Parathyroid adenoma (tissue), 2 donors: ENCODE measurements around the gene PRKG1.
"Not testable (repeated sequence)": the region's sequence is repeated elsewhere in the genome, so short reads cannot be mapped to it uniquely, and the experiment has no call there.

Source experiments
- H2AFZ ChIP-seq: fragments of 300-600 bp; sonication (generic); one replicate; pipeline ENCODE4 v1.7.0; 2017; ENCODE audit warnings: antibody characterized with exemption, mild to moderate bottlenecking
- H3K27ac ChIP-seq: fragments of 300-600 bp; sonication (generic); one replicate; pipeline ENCODE4 v1.7.0; 2017
- H3K27me3 ChIP-seq: fragments of 300-600 bp; sonication (generic); one replicate; pipeline ENCODE4 v1.7.0; 2017; ENCODE audit warnings: low read length; ENCODE audit not compliant: control insufficient read depth, insufficient read depth
- H3K36me3 ChIP-seq: fragments of 300-600 bp; sonication (generic); one replicate; pipeline ENCODE4 v1.7.0; 2017; ENCODE audit warnings: low read length; ENCODE audit not compliant: control insufficient read depth, insufficient read depth
- H3K4me1 ChIP-seq: fragments of 300-600 bp; sonication (generic); one replicate; pipeline ENCODE4 v1.7.0; 2017; ENCODE audit warnings: control low read depth
- H3K4me2 ChIP-seq: fragments of 300-600 bp; sonication (generic); one replicate; pipeline ENCODE4 v1.7.0; 2017; ENCODE audit warnings: low read length
- H3K4me3 ChIP-seq: fragments of 300-600 bp; sonication (generic); one replicate; pipeline ENCODE4 v1.7.0; 2017; ENCODE audit warnings: low read depth, low read length
- H3K79me2 ChIP-seq: fragments of 300-600 bp; sonication (generic); one replicate; pipeline ENCODE4 v1.7.0; 2017; ENCODE audit warnings: control low read depth
- H3K9ac ChIP-seq: fragments of 300-600 bp; sonication (generic); one replicate; pipeline ENCODE4 v1.7.0; 2017; ENCODE audit warnings: mild to moderate bottlenecking
- H3K9me3 ChIP-seq: fragments of 300-600 bp; sonication (generic); one replicate; pipeline ENCODE4 v1.7.0; 2017; ENCODE audit warnings: low read length; ENCODE audit not compliant: control insufficient read depth
- CTCF ChIP-seq: fragments of 300-600 bp; sonication (generic); IDR thresholded peaks from one replicate; pipeline ENCODE4 v1.7.0; 2017; ENCODE audit warnings: antibody characterized with exemption, mild to moderate bottlenecking
- donor health status: primary hyperparathyroidism.

Gene PRKG1

DNA sequence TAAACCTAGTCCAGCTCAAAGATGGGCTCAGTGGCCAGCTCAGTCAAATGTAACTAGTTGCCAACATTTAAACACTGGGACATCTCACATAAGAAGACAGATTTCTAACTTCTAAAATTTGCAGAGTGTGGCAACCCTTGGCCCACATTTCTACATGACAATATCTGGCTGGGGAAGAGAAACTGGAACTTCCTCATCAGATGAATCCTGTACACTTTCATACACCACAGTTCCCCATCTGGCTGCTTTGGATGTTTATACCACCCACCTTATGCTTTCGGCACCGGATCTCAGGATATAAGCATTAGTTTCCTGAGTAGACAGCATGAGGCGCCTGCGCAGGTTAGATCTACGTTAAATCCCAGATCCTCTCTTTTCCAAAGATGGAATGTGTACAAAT, 199.3 kb downstream of the PRKG1 start:
- Histone ChIP-seq H3K4me1 (peaks cover 7% of the 10 kb centered on the region), H3K79me2 (no peaks in the 10 kb centered on the region), H3K4me3 (no peak overlapping the region), H2AFZ (no peak overlapping the region), H3K4me2 (no peak overlapping the region), H3K36me3 (no peaks in the 10 kb centered on the region), H3K9me3 (no peaks in the 10 kb centered on the region), H3K9ac (no peak overlapping the region), H3K27ac (no peak overlapping the region), H3K27me3 (no peaks in the 10 kb centered on the region)
- no peak for TF ChIP-seq CTCF

GRCh38 chr10:51276097-51276496, 201.8 kb downstream of the PRKG1 start:
- H3K27ac ChIP-seq, H3K4me2 ChIP-seq, H3K27me3 ChIP-seq, H3K4me3 ChIP-seq, H3K36me3 ChIP-seq, H3K9ac ChIP-seq, H2AFZ ChIP-seq, H3K4me1 ChIP-seq, H3K79me2 ChIP-seq, H3K9me3 ChIP-seq: not testable (repeated sequence)

DNA sequence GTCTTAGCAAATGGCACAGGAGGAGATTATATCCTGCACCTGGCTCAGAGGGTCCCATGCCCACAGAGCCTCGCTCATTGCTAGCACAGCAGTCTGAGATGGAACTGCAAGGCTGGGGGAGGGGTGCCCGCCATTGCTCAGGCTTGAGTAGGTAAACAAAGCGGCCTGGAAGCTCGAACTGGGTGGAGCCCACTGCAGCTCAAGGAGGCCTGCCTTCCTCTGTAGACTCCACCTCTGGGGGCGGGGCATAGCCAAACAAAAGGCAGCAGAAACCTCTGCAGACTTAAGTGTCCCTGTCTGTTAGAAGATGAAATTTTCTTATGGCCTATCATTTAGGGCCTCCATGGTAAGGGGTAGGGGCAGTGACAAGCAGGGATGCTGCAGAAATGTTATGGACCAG, 207.1 kb downstream of the PRKG1 start:
- not testable (repeated sequence) for H3K4me1 ChIP-seq, H3K27me3 ChIP-seq, H3K4me2 ChIP-seq, H2AFZ ChIP-seq, H3K79me2 ChIP-seq, H3K36me3 ChIP-seq, H3K9ac ChIP-seq, H3K9me3 ChIP-seq, H3K4me3 ChIP-seq, H3K27ac ChIP-seq

DNA sequence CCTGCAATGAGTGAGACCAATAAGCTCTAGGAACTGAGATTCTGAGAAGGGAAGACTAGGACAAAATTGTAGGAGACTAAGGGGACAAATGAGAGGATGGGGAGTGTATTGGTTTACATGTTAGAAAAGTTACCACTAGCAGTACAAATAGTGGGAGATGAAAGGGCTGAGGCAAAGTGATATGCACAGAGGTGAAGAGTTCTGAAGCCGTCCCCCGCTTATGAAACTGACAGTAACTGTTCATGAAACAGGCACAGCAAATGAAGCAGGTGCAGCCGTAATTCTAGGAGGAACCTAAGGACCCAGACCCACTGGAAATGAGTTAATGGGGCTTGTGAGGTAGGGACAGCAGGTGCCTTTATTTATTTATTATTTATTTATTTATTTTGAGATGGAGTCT, 211.3 kb downstream of the PRKG1 start:
- H3K27me3 ChIP-seq, result no peaks in the 10 kb centered on the region
- no peak overlapping the region for H2AFZ ChIP-seq
- H3K9me3 ChIP-seq, result no peaks in the 10 kb centered on the region
- H3K4me1 ChIP-seq, result no peaks in the 10 kb centered on the region
- no peak overlapping the region for H3K27ac ChIP-seq
- H3K4me2 ChIP-seq, result no peak overlapping the region
- peaks cover 4% of the 10 kb centered on the region for H3K79me2 ChIP-seq
- no peak overlapping the region for H3K9ac ChIP-seq
- no peak overlapping the region for H3K4me3 ChIP-seq
- no peaks in the 10 kb centered on the region for H3K36me3 ChIP-seq
- no peak for TF ChIP-seq CTCF

GRCh38 chr10:51288511-51288910, 214.2 kb downstream of the PRKG1 start:
- Histone ChIP-seq H3K4me1 (no peaks in the 10 kb centered on the region), H3K36me3 (no peaks in the 10 kb centered on the region), H3K9me3 (no peaks in the 10 kb centered on the region), H3K27ac (no peak overlapping the region), H3K9ac (no peak overlapping the region), H3K27me3 (no peaks in the 10 kb centered on the region), H3K4me3 (no peak overlapping the region), H2AFZ (no peak overlapping the region), H3K79me2 (peaks cover 4% of the 10 kb centered on the region), H3K4me2 (no peak overlapping the region)
- TF ChIP-seq CTCF, result no peak

DNA sequence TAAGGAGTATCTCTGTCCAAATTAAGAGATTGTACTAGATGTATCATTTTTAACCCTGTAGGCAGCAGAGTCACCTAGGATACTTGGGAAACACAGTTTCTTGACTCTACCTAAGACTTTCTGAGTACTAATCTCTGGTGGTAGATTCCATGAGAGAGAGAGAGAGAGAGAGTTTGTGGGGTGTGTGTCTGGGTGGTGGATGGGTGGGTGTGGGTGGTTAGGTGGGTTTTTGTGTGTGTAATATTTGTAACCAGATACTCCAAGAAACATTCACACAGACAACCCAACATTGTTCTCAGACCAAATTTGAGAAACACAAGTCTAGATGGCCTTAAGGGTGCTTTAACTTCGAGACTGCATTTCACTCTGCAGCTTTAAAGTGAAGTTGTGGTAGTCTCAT, 215.2 kb downstream of the PRKG1 start:
- no peak overlapping the region for H3K27ac ChIP-seq
- no peaks in the 10 kb centered on the region for H3K4me1 ChIP-seq
- no peak overlapping the region for H3K9ac ChIP-seq
- no peaks in the 10 kb centered on the region for H3K9me3 ChIP-seq
- H3K36me3 ChIP-seq, result no peaks in the 10 kb centered on the region
- H3K4me3 ChIP-seq, result no peak overlapping the region
- no peak overlapping the region for H2AFZ ChIP-seq
- no peak overlapping the region for H3K4me2 ChIP-seq
- TF ChIP-seq CTCF, result no peak
- no peaks in the 10 kb centered on the region for H3K27me3 ChIP-seq
- H3K79me2 ChIP-seq, result peaks cover 4% of the 10 kb centered on the region
